Mesothelial cell of epicardium (in vitro differentiated cells): ENCODE data around the gene GRIN3B. TPM values are rescaled to one million over a fixed set of nuclear protein-coding genes. Genes with fewer than 3 reads are reported as not detected.
A peak's percentile ranks its signal among the peaks of the same experiment; 100 is the strongest.

Source experiments
- DNase-seq, 2 experiments: peaks; one replicate each; pipeline ENCODE4 v3.0.0; 2021; ENCODE audit warnings: low spot score in 2 of 2; ENCODE audit not compliant: unreplicated experiment in 2 of 2
- H3K27ac Mint-ChIP-seq: 2 replicates; pipeline ENCODE4 v1.8.0; 2021; ENCODE audit warnings: mixed read lengths
- H3K27me3 Mint-ChIP-seq: 2 replicates; pipeline ENCODE4 v1.8.0; 2021; ENCODE audit warnings: low read depth, mixed read lengths
- H3K36me3 Mint-ChIP-seq: 2 replicates; pipeline ENCODE4 v1.8.0; 2021; ENCODE audit warnings: mixed read lengths
- H3K4me1 Mint-ChIP-seq: 2 replicates; pipeline ENCODE4 v1.8.0; 2021; ENCODE audit warnings: mixed read lengths
- H3K4me3 Mint-ChIP-seq: 2 replicates; pipeline ENCODE4 v1.8.0; 2021; ENCODE audit warnings: mild to moderate bottlenecking, moderate library complexity, mixed read lengths
- H3K9me3 Mint-ChIP-seq: 2 replicates; pipeline ENCODE4 v1.8.0; 2021; ENCODE audit warnings: mixed read lengths
- CTCF ChIP-seq: fragments of 200-600 bp; sonication (generic); IDR thresholded peaks from one replicate; pipeline ENCODE4 v1.5.0; 2021; ENCODE audit warnings: antibody characterized with exemption; ENCODE audit not compliant: unreplicated experiment
- total RNA-seq: library from RNA; stranded (reverse); gene quantifications from 3 replicates; pipeline ENCODE4 v1.2.1, GENCODE V29; 2021

GRIN3B gene
- total RNA-seq, 1 donor from 2014 or later, result 0.34 TPM

GRCh38 chr19:986083-986482 is 14.1 kb upstream of the GRIN3B start:
- no peak for TF ChIP-seq CTCF
- Mint-ChIP-seq H3K4me1 (peaks cover 8% of the 10 kb centered on the region), H3K36me3 (peaks cover 12% of the 10 kb centered on the region), H3K27me3 (no peaks in the 10 kb centered on the region), H3K4me3 (no peak overlapping the region), H3K27ac (no peak overlapping the region), H3K9me3 (no peaks in the 10 kb centered on the region)
- no peak for DNase-seq

- Mint-ChIP-seq H3K36me3 (peaks cover 15% of the 10 kb centered on the region), H3K9me3 (no peaks in the 10 kb centered on the region), H3K27ac (no peak overlapping the region), H3K4me3 (no peak overlapping the region), H3K27me3 (no peaks in the 10 kb centered on the region), H3K4me1 (peaks cover 8% of the 10 kb centered on the region)
- no peak for TF ChIP-seq CTCF
- no peak for DNase-seq
These were observed 12.1 kb upstream of the GRIN3B start for GRCh38 chr19:988081-988480.

GRCh38 chr19:988510-988909 is 11.7 kb upstream of the GRIN3B start:
- DNase-seq, result peak in 1 of 2 experiments; percentile 19
- H3K4me1 Mint-ChIP-seq, result peaks cover 8% of the 10 kb centered on the region
- H3K27me3 Mint-ChIP-seq, result no peaks in the 10 kb centered on the region
- H3K36me3 Mint-ChIP-seq, result peaks cover 15% of the 10 kb centered on the region
- no peak overlapping the region for H3K27ac Mint-ChIP-seq
- H3K9me3 Mint-ChIP-seq, result no peaks in the 10 kb centered on the region
- no peak for TF ChIP-seq CTCF
- H3K4me3 Mint-ChIP-seq, result no peak overlapping the region

- peak in 1 of 2 experiments; percentile 16 for DNase-seq
- Mint-ChIP-seq H3K4me1 (peaks cover 6% of the 10 kb centered on the region), H3K4me3 (no peak overlapping the region), H3K36me3 (peaks cover 15% of the 10 kb centered on the region), H3K27ac (no peak overlapping the region), H3K9me3 (no peaks in the 10 kb centered on the region), H3K27me3 (no peaks in the 10 kb centered on the region)
- TF ChIP-seq CTCF, result no peak
These were observed 10.7 kb upstream of the GRIN3B start for GRCh38 chr19:989381-990081.

- Mint-ChIP-seq H3K36me3 (peaks cover 15% of the 10 kb centered on the region), H3K4me3 (no peak overlapping the region), H3K27ac (no peak overlapping the region), H3K27me3 (no peaks in the 10 kb centered on the region), H3K9me3 (no peaks in the 10 kb centered on the region), H3K4me1 (no peaks in the 10 kb centered on the region)
- DNase-seq, result peak in 1 of 2 experiments; percentile 21
- no peak for TF ChIP-seq CTCF
These were observed 10.1 kb upstream of the GRIN3B start for GRCh38 chr19:990119-990571.

- Mint-ChIP-seq H3K36me3 (peaks cover 15% of the 10 kb centered on the region), H3K4me1 (no peaks in the 10 kb centered on the region), H3K4me3 (no peak overlapping the region), H3K27me3 (peaks cover 4% of the 10 kb centered on the region), H3K9me3 (no peaks in the 10 kb centered on the region), H3K27ac (no peak overlapping the region)
- TF ChIP-seq CTCF, result no peak
- no peak for DNase-seq
These were observed 9.5 kb upstream of the GRIN3B start for GRCh38 chr19:990746-991145.
